HCT116 (cell line): Measurements from ENCODE around the gene REN. TPM values are rescaled to one million over a fixed set of nuclear protein-coding genes. Genes with fewer than 3 reads are reported as not detected.
A peak's percentile ranks its signal among the peaks of the same experiment; 100 is the strongest.

ENCODE experiments used
- ATAC-seq: fragments of 200-7000 bp; cut with Tn5 transposase; 2 replicates; pipeline ENCODE4 v1.9.1; 2020; ENCODE audit warnings: mild to moderate bottlenecking, moderate library complexity
- BruUV-seq: library from RNA; stranded (reverse); fragments of 400-500 nt; replicated peaks from 2 replicates; lab custom pipeline; 2021; lab: Mats Ljungman, UMichigan
- CTCF ChIA-PET: fragments of 300-600 bp; sonication (Branson Sonifier 250); formaldehyde crosslinking; loops from one replicate; lab custom pipeline; 2021; ENCODE audit warnings: antibody characterized with exemption; lab: Charles Lee
- POLR2A ChIA-PET: fragments of 300-600, 350-600 bp; sonication (Branson Sonifier 250); formaldehyde crosslinking; loops from one replicate; lab custom pipeline; 2021; ENCODE audit warnings: antibody characterized with exemption; lab: Charles Lee
- RAD21 ChIA-PET, 2 experiments: fragments of 300-600 bp; sonication (Branson Sonifier 250); formaldehyde crosslinking; loops; one replicate each; lab custom pipeline; 2023; ENCODE audit warnings: low total read pairs in 2 of 2; ENCODE audit not compliant: uncharacterized antibody in 2 of 2, unreplicated experiment in 2 of 2, low non-redundant PET in 1 of 2; lab: Charles Lee
- DNase-seq: peaks from one replicate; pipeline ENCODE4 v3.0.0-alpha.2; 2010; ENCODE audit warnings: low read depth, low spot score
- H2AFZ ChIP-seq: fragments of 200-600 bp; shearing (Covaris generic), sonication (generic); 2 replicates; pipeline ENCODE4 v1.6.1; 2017; ENCODE audit warnings: low read depth, mixed run types, mixed read lengths, antibody characterized with exemption, low read length; ENCODE audit not compliant: poor library complexity, severe bottlenecking
- H3K27ac ChIP-seq: 2 replicates; pipeline ENCODE4 v1.5.1; 2012; ENCODE audit warnings: low read depth, low read length
- H3K27me3 ChIP-seq: fragments of 200-600 bp; sonication (generic); 2 replicates; pipeline ENCODE4 v1.6.1; 2016; ENCODE audit warnings: mixed run types, low read length, mixed read lengths; ENCODE audit not compliant: insufficient read depth
- H3K36me3 ChIP-seq, 2 experiments: fragments of 200-500 bp in 1 of 2; fragments of 200-600 bp in 1 of 2; sonication (Bioruptor generic) in 1 of 2; sonication (generic) in 1 of 2; 2 replicates each; pipeline versions ENCODE4 v1.5.1 to v1.6.1; 2014 to 2016; ENCODE audit warnings: low read length in 2 of 2, inconsistent platforms in 1 of 2, mixed read lengths in 1 of 2, mixed run types in 1 of 2; ENCODE audit not compliant: insufficient read depth in 2 of 2, control insufficient read depth in 1 of 2
- H3K4me1 ChIP-seq, 2 experiments: fragments of 200-600 bp in 1 of 2; sonication (generic) in 1 of 2; 2 replicates each; pipeline versions ENCODE4 v1.5.1 to v1.6.1; 2012 to 2017; ENCODE audit warnings: low read length in 2 of 2, inconsistent platforms in 1 of 2, mild to moderate bottlenecking in 1 of 2, mixed read lengths in 1 of 2, mixed run types in 1 of 2, moderate library complexity in 1 of 2; ENCODE audit not compliant: insufficient read depth in 2 of 2, control insufficient read depth in 1 of 2
- H3K4me2 ChIP-seq: fragments of 200-600 bp; sonication (generic); 2 replicates; pipeline ENCODE4 v1.6.1; 2017; ENCODE audit warnings: mixed run types, low read length, mixed read lengths
- H3K4me3 ChIP-seq, 2 experiments: fragments of 200-600 bp in 1 of 2; sonication (generic) in 1 of 2; replicated peaks in 1 of 2; 2 replicates each; pipeline ENCODE4 v1.5.1; 2011 to 2016; ENCODE audit warnings: low read length in 2 of 2, control low read depth in 1 of 2, low read depth in 1 of 2, mild to moderate bottlenecking in 1 of 2, mixed read lengths in 1 of 2, mixed run types in 1 of 2
- H3K79me2 ChIP-seq: fragments of 200-600 bp; sonication (generic); 2 replicates; pipeline ENCODE4 v1.6.1; 2017; ENCODE audit warnings: mild to moderate bottlenecking, mixed run types, low read length, moderate library complexity, mixed read lengths; ENCODE audit not compliant: insufficient read depth
- H3K9ac ChIP-seq: fragments of 200-600 bp; sonication (generic); 2 replicates; pipeline ENCODE4 v1.6.1; 2016; ENCODE audit warnings: low read length, mixed read lengths
- H3K9me2 ChIP-seq: fragments of 200-600 bp; sonication (generic), shearing (Covaris generic); 2 replicates; pipeline ENCODE4 v1.6.1; 2017; ENCODE audit warnings: mixed run types, mild to moderate bottlenecking, moderate library complexity; ENCODE audit not compliant: insufficient read depth
- H3K9me3 ChIP-seq, 2 experiments: fragments of 200-500 bp in 1 of 2; fragments of 200-600 bp in 1 of 2; sonication (Bioruptor generic) in 1 of 2; sonication (generic) in 1 of 2; 2 replicates each; pipeline ENCODE4 v1.6.1; 2014 to 2017; ENCODE audit warnings: low read length in 2 of 2, mixed read lengths in 2 of 2, inconsistent platforms in 1 of 2, low read depth in 1 of 2, mild to moderate bottlenecking in 1 of 2, mixed run types in 1 of 2, moderate library complexity in 1 of 2; ENCODE audit not compliant: control insufficient read depth in 1 of 2, insufficient read depth in 1 of 2
- H4K20me1 ChIP-seq: fragments of 200-600 bp; sonication (generic), shearing (Covaris generic); 2 replicates; pipeline ENCODE4 v1.6.1; 2017; ENCODE audit warnings: mixed run types, mild to moderate bottlenecking, moderate library complexity; ENCODE audit not compliant: insufficient read depth
- ATF3 ChIP-seq: IDR thresholded peaks from 2 replicates; pipeline ENCODE4 v1.6.1; 2012
- CBX3 ChIP-seq: IDR thresholded peaks from 2 replicates; pipeline ENCODE4 v1.6.1; 2012; ENCODE audit warnings: low read depth
- CEBPB ChIP-seq: IDR thresholded peaks from 2 replicates; pipeline ENCODE4 v1.6.1; 2012; ENCODE audit warnings: low read depth
- CTCF ChIP-seq, 3 experiments: fragments of 200-600 bp in 1 of 3; sonication (generic) in 1 of 3; IDR thresholded peaks in 2 of 3; conservative IDR thresholded peaks in 1 of 3; 2 replicates each; pipeline ENCODE4 v1.5.1; 2012 to 2017; ENCODE audit warnings: low read depth in 2 of 3, low read length in 2 of 3, antibody characterized with exemption in 1 of 3, borderline replicate concordance in 1 of 3, control low read depth in 1 of 3, mild to moderate bottlenecking in 1 of 3, mixed read lengths in 1 of 3, mixed run types in 1 of 3, moderate library complexity in 1 of 3; ENCODE audit not compliant: insufficient read depth in 1 of 3
- EGR1 ChIP-seq: IDR thresholded peaks from 2 replicates; pipeline ENCODE4 v1.6.1; 2012; ENCODE audit warnings: low read depth
- ELF1 ChIP-seq: IDR thresholded peaks from 2 replicates; pipeline ENCODE4 v1.6.1; 2012; ENCODE audit warnings: low read depth, borderline replicate concordance
- EZH2phosphoT487 ChIP-seq: fragments of 200-600 bp; IDR thresholded peaks from 2 replicates; pipeline ENCODE4 v1.6.1; 2018; ENCODE audit warnings: antibody characterized with exemption, borderline replicate concordance
- FOSL1 ChIP-seq: IDR thresholded peaks from 2 replicates; pipeline ENCODE4 v1.6.1; 2012; ENCODE audit warnings: low read depth
- MAX ChIP-seq: IDR thresholded peaks from 2 replicates; pipeline ENCODE4 v1.6.1; 2012
- POLR2A ChIP-seq: IDR thresholded peaks from 2 replicates; pipeline ENCODE4 v1.7.0; 2011; ENCODE audit warnings: borderline replicate concordance; ENCODE audit not compliant: insufficient read depth, insufficient read length; ENCODE audit errors: extremely low read depth
- POLR2AphosphoS5 ChIP-seq: IDR thresholded peaks from 2 replicates; pipeline ENCODE4 v1.6.1; 2011; ENCODE audit warnings: mild to moderate bottlenecking, low read depth, low read length, moderate library complexity
- RAD21 ChIP-seq: IDR thresholded peaks from 2 replicates; pipeline ENCODE4 v1.6.1; 2012; ENCODE audit warnings: low read depth, mild to moderate bottlenecking
- TCF7L2 ChIP-seq: IDR thresholded peaks from 2 replicates; pipeline ENCODE4 v1.7.0; 2011; ENCODE audit warnings: borderline replicate concordance, inconsistent platforms; ENCODE audit not compliant: insufficient read depth, insufficient read length; ENCODE audit errors: extremely low read depth
- ZBTB33 ChIP-seq: IDR thresholded peaks from 2 replicates; pipeline ENCODE4 v1.6.1; 2011; ENCODE audit warnings: mild to moderate bottlenecking, low read length, moderate library complexity; ENCODE audit not compliant: insufficient replicate concordance; ENCODE audit errors: extremely low read depth
- ZFX ChIP-seq: fragments of 450-650 bp; IDR thresholded peaks from 2 replicates; pipeline ENCODE4 v1.6.1; 2017
- ZNF274 ChIP-seq: fragments of 200-500 bp; sonication (Bioruptor generic); IDR thresholded peaks from 2 replicates; pipeline ENCODE4 v1.6.1; 2014; ENCODE audit warnings: mild to moderate bottlenecking, low read depth, low read length, inconsistent platforms
- intact Hi-C: fragments of 100-400 bp; cut with micrococcal nuclease; formaldehyde crosslinking; loops from 2 replicates; pipeline ENCODE4 v1.10.0; 2022
- total RNA-seq: library from RNA; stranded (reverse); gene quantifications from one replicate; pipeline ENCODE4 v1.2.1, GENCODE V29; 2021; ENCODE audit not compliant: unreplicated experiment

Gene REN
- total RNA-seq, 1 experiment from 2014 or later: 0.47 TPM

GRCh38 chr1:204149635-204150565 lies 16.2 kb downstream of the REN start:
- Histone ChIP-seq H3K36me3 (no peaks in the 10 kb centered on the region), H3K4me1 (peaks cover 8 to 27% of the 10 kb centered on the region in 2 experiments), H3K79me2 (no peaks in the 10 kb centered on the region), H3K27me3 (no peaks in the 10 kb centered on the region), H4K20me1 (no peaks in the 10 kb centered on the region), H3K9me3 (no peaks in the 10 kb centered on the region), H3K9me2 (no peaks in the 10 kb centered on the region), H3K4me2 (peak overlapping the region; percentile 97; the same call in 1 of the 2 replicates), H3K9ac (no peak overlapping the region), H3K4me3 (no peak overlapping the region), H3K27ac (no peak overlapping the region), H2AFZ (no peak overlapping the region)
- intact Hi-C loops: no loop called here
- CTCF ChIA-PET: interaction anchor here (3.0 to 4.3 kb wide), 2 partner anchors 13 to 21 kb away, joined by 9 to 18 read pairs; no protein-coding TSS in a partner anchor
- no peak for DNase-seq
- BruUV-seq: TSS peak; percentile 56
- ATAC-seq: no peak
- TF ChIP-seq ZBTB33 (no peak), RAD21 (no peak), ZNF274 (no peak), FOSL1 (no peak), CTCF (IDR thresholded peaks at IDR 0.05 in 2 of 3, conservative IDR thresholded peaks at IDR 0.05 in 1 of 3; ENCODE audit: borderline replicate concordance in 1 of 3, insufficient read depth in 1 of 3, low read depth in 2 of 3, low read length in 2 of 3) (no peak), POLR2AphosphoS5 (no peak), EZH2phosphoT487 (no peak), ELF1 (no peak), CBX3 (no peak), TCF7L2 (no peak), EGR1 (no peak), CEBPB (no peak), ATF3 (no peak), ZFX (no peak), POLR2A (no peak), MAX (no peak)
- POLR2A ChIA-PET: interaction anchor here (1.3 kb wide), 1 partner anchor 279 kb away, joined by 3 read pairs; no protein-coding TSS in a partner anchor
- RAD21 ChIA-PET: no interaction called here
